SK-MEL-5 (cell line): ENCODE measurements around the gene TLE3. TPM values are rescaled to one million over a fixed set of nuclear protein-coding genes. Genes with fewer than 3 reads are reported as not detected.
"Not testable (repeated sequence)": the region's sequence is repeated elsewhere in the genome, so short reads cannot be mapped to it uniquely, and the experiment has no call there.

Experiments used
- DNase-seq: peaks from one replicate; pipeline ENCODE4 v3.0.0-alpha.2; 2016; ENCODE audit warnings: low read depth, low spot score
- in situ Hi-C: cut with HindIII; loops from 2 replicates; pipeline ENCODE4 v1.10.0; 2016; ENCODE audit warnings: low sequenced_read_pairs, high pct_unique_total_duplicates, low pct_unique_long_range_greater_than_20kb
- total RNA-seq: library from RNA; depleted of rRNA; stranded (reverse); fragments of >200 nt; shearing (Covaris generic); gene quantifications from 2 replicates; pipeline ENCODE4 v1.2.3, GENCODE V29; 2014

TLE3 gene
- total RNA-seq, 1 experiment from 2014 or later = 6.5 TPM

GRCh38 chr15:70128414-70129140 lies 30.9 kb upstream of the TLE3 start:
- DNase-seq = no peak
- in situ Hi-C loops = no loop called here

GRCh38 chr15:70127770-70128413 lies 30.2 kb upstream of the TLE3 start:
- in situ Hi-C loops = no loop called here
- peak; percentile 5 for DNase-seq

DNA sequence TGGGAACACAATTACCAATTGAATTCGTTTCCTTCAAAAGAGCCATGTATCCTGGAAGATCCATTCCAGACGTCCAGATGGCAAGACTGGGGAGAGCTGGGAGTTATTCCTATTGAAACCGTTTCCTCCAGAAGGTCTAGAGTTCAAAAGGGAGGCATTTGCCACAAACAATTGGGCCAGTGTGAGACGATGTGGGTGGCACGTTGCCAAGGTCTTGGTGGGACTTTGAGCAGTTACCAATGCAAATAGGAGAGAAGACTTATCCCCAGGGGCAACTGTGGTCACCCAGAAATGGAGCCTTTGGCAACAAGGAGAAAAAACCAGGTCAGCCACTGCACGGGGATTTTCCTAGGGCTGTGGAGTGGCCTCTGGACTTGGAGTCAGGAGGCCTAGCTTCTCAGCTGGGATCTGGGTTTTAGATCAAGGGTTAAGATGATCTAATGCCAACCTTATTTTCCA lies 29.6 kb upstream of the TLE3 start:
- peak; percentile 95 for DNase-seq
- in situ Hi-C loops = no loop called here

- DNase-seq = no peak
- in situ Hi-C loops = no loop called here
Measured at GRCh38 chr15:70126362-70126761, 28.6 kb upstream of the TLE3 start.

- no peak for DNase-seq
- in situ Hi-C loops = no loop called here
Measured at GRCh38 chr15:70125605-70126004, 27.9 kb upstream of the TLE3 start.

- DNase-seq = no peak
- in situ Hi-C loops = no loop called here
Measured at GRCh38 chr15:70121624-70122302, 24.0 kb upstream of the TLE3 start.

- in situ Hi-C loops = no loop called here
Measured at GRCh38 chr15:70120958-70121623, 23.4 kb upstream of the TLE3 start.

DNA sequence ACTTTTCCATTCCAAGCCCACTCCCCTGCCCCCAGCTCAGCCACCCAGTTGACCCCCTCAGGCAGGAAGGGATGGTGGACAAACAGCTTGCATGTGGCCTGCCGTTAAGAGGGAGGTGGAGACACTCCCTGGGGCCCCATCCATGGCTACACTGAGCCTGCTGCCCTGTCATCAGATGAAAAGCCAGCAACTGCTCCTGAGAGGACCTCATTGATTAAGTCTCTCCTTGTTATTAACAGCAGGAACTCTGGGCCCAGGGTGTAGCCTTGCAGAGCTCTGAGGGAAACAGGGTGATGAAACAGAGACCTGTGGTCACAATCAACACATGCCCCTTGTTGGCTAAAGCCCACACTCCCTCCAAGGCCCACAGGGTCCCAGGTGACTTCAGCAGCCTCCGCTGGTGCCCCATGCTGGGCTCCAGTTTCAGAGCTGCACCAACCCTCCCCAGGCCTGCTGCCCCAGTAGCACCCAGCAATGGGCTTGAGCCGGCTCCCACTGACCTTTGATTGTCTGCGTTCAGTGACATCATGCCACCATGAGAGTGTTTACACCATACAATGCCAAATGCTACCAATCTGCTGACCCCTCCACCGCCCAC lies 22.3 kb upstream of the TLE3 start:
- DNase-seq = no peak
- in situ Hi-C loops = no loop called here

More at GRCh38 chr15:70120958-70121623, 23.4 kb upstream of the TLE3 start:
- no peak for DNase-seq

- DNase-seq = no peak
- in situ Hi-C loops = no loop called here
Measured at GRCh38 chr15:70118599-70118998, 20.9 kb upstream of the TLE3 start.

DNA sequence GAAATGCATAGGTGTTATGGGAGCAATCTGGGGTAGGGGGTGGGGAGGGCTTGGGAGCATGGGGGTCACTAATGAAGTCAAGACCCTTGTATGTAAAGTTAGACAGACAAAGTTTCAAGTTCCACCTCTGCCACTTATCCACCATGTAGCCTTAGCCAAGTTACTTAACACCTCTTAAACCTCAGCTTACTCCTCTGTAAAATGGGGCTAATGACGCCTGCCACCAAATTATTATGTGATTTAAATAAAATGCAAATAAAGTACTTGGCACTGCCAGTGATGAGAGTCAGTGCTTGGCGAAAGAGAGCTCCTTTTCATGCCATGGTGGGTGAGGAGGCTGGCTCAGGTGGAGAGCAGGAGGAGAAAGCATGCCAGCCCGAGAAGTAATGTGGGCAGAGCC lies 18.6 kb upstream of the TLE3 start:
- in situ Hi-C loops = no loop called here
- DNase-seq = no peak

GRCh38 chr15:70114221-70114620 lies 16.5 kb upstream of the TLE3 start:
- in situ Hi-C loops = no loop called here
- DNase-seq = no peak

GRCh38 chr15:70113304-70113700 lies 15.6 kb upstream of the TLE3 start:
- in situ Hi-C loops = no loop called here
- DNase-seq = no peak

- DNase-seq, in situ Hi-C loops: not testable (repeated sequence)
Measured at GRCh38 chr15:70112572-70113303, 15.0 kb upstream of the TLE3 start.

DNA sequence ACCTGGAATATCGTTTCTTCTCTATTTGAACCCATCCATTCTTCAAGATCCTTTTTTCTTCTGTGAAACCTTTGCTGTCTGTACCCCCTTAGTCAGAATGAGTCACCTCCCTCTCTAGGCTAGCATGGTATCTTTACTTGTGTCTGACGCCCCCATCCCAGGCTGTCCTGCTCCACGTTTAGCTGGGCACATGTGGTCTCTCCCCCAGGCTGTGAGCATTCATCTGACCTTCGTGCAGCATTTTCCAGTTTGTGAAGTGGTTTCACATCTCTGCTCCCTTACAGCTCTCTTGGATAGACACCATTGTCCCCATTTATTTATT lies 14.3 kb upstream of the TLE3 start:
- DNase-seq = no peak

GRCh38 chr15:70111203-70112073 lies 13.7 kb upstream of the TLE3 start:
- DNase-seq = peak; percentile 75
- in situ Hi-C loops = no loop called here

More for the DNA sequence above, 14.3 kb upstream of the TLE3 start:
- in situ Hi-C loops = no loop called here

DNA sequence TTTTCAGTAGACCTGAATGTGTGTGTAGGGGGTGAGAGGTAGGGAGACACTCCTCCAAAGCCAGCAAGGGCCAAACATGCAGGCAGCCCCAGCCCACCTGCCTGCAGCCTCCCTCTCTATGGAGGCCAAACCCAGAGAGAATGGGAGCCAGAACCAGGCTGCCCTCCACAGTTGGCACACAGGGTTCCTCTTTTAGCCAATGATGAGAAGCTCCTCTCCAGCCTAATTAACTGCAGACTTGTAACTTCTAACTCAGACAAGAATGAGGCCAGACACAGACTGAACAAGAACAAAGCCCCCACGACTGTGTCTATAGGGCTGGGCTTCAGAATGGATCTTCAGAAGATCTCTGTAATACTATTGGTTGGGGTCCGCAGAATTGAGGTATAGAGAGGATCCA lies 12.3 kb upstream of the TLE3 start:
- in situ Hi-C loops = no loop called here
- no peak for DNase-seq
